ENCODE data around the gene PPAN.

DNA sequence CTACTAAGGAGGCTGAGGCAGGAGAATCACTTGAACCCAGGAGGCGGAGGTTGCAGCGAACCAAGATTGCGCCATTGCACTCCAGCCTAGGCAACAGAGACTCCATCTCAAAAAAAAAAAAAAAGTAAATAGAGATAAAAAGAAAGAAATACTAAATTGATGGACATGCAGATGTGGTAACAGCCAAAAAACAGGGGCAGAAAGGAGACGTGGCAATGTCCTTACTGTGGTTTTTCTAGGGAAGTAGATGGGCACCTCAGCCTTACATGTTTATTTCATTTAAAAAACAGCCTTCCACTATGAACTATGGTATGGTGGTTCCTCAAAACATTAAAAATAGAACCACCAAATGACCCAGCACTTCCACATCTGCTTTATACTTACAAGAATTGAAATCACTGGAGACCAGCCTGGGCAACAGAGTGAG is 20.1 kb downstream of the PPAN start:
- TF ChIP-seq, protein P1, sequence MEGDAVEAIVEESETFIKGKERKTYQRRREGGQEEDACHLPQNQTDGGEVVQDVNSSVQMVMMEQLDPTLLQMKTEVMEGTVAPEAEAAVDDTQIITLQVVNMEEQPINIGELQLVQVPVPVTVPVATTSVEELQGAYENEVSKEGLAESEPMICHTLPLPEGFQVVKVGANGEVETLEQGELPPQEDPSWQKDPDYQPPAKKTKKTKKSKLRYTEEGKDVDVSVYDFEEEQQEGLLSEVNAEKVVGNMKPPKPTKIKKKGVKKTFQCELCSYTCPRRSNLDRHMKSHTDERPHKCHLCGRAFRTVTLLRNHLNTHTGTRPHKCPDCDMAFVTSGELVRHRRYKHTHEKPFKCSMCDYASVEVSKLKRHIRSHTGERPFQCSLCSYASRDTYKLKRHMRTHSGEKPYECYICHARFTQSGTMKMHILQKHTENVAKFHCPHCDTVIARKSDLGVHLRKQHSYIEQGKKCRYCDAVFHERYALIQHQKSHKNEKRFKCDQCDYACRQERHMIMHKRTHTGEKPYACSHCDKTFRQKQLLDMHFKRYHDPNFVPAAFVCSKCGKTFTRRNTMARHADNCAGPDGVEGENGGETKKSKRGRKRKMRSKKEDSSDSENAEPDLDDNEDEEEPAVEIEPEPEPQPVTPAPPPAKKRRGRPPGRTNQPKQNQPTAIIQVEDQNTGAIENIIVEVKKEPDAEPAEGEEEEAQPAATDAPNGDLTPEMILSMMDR (IDR thresholded peaks at IDR 0.05; ENCODE audit: insufficient read depth, low read length, poor library complexity, severe bottlenecking): no peak
- no peak for TF ChIP-seq EZH2phosphoT487 (conservative IDR thresholded peaks at IDR 0.05; ENCODE audit: low read length)

Data from SU-DHL-6 (cell line).